GM12874 (cell line): Measurements from ENCODE around the gene IGF2R.

Experiments
- TF ChIP-seq, protein P1 (sequence below): IDR thresholded peaks from 2 replicates; pipeline ENCODE4 v1.5.1; 2011; ENCODE audit warnings: low read depth, mild to moderate bottlenecking, control low read depth, low read length, moderate library complexity; ENCODE audit not compliant: insufficient read depth

Gene IGF2R

GRCh38 chr6:160121981-160122380 lies 153.1 kb downstream of the IGF2R start:
- TF ChIP-seq, protein P1, sequence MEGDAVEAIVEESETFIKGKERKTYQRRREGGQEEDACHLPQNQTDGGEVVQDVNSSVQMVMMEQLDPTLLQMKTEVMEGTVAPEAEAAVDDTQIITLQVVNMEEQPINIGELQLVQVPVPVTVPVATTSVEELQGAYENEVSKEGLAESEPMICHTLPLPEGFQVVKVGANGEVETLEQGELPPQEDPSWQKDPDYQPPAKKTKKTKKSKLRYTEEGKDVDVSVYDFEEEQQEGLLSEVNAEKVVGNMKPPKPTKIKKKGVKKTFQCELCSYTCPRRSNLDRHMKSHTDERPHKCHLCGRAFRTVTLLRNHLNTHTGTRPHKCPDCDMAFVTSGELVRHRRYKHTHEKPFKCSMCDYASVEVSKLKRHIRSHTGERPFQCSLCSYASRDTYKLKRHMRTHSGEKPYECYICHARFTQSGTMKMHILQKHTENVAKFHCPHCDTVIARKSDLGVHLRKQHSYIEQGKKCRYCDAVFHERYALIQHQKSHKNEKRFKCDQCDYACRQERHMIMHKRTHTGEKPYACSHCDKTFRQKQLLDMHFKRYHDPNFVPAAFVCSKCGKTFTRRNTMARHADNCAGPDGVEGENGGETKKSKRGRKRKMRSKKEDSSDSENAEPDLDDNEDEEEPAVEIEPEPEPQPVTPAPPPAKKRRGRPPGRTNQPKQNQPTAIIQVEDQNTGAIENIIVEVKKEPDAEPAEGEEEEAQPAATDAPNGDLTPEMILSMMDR, result no peak

- TF ChIP-seq, protein P1, result no peak
These were observed 153.9 kb downstream of the IGF2R start for GRCh38 chr6:160122744-160123143.

GRCh38 chr6:160124007-160124406 lies 155.1 kb downstream of the IGF2R start:
- TF ChIP-seq, protein P1, result no peak

DNA sequence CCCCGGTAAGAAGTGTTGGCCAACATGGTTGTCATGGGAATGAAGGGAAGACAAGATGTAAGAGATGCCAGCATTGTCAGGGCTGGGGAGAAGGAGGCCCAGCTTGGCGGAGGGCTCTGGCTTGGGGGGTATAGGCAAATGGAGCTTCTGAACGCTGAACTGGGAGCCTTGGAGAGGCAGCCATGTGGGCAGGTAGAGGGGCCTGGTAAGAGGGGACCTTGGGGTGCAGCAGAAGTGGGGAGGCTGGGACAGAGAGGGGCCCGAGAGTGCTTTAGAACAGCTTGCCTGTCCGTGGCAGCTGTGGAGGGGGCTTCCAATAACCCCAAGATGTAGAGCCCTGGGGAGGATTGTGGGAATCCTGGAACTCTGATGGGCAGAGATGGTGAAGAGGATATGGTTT lies 155.7 kb downstream of the IGF2R start:
- TF ChIP-seq, protein P1, result no peak

DNA sequence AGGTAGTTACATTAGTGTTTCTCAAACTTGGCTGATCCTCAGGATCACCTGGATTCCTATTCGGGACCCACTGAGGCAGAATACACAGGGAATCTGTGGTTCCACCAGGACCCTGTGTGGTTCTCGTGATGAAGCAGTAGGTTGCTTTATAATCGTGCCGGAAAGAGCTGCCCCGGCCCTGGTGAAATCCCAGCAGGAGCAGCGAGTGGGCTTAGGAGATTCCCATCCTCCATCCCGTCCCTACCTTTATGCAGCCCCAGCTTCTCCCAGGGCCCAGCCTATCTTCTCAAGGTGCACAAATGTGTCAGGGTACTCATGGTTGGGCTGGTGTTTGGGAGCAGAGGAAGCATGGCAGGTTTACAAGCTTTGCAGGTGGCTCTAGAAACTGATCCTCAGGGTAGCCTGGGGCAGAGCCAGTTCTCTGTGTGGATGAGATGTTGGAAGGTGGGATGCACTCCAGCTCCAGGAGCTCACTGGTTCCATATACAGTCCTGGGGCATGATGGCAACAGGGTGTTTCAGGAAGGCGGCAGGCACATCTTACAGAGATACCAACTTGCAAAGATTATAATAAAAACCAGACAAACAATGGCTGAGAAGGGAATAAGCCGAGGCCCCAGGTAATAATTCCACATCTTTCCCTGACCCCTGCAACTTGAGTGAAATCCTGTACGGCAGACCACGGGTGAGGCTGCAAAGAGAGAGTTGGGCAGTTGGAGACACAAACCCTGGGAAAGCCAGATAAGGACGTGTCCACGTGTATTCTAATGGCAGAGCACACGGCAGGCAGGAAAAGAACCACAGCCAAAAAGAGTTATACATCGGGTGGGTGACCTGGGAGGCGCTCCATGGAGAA lies 158.6 kb downstream of the IGF2R start:
- TF ChIP-seq, protein P1, result no peak

GRCh38 chr6:160128125-160128683 lies 159.3 kb downstream of the IGF2R start:
- TF ChIP-seq, protein P1, result no peak

DNA sequence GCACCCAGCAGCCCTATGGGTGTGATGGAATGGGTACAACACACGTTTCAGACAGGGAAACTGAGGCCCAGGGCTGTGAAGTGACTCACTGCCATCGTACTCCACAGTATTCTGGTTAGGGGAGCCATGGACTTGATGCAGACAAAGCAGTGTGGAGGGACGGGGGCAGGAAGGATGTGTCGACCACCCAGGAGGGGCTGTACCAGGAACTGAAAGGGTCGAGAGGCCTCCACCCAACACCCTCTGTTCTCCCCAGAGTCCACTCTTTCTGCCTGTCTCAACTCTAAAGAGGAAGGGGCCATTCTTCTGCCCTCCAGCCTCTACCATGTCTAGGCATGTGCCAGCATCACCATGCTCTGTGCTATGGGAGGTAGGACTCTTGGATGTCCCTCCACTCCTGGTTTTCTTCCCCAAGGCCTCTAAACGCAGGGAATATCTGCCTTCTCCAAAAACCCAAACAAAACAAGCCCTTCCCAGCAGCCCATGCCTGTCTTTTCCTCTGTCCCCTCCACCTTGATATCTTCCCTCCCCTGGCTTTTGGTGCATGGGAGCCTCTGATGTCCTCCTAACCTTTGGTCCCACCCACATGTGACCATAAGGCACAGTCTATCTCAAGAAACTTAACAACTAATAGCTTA lies 160.1 kb downstream of the IGF2R start:
- TF ChIP-seq, protein P1, result no peak
